ENCODE results near the gene ARPC1B.
"Not testable (repeated sequence)": the region's sequence is repeated elsewhere in the genome, so short reads cannot be mapped to it uniquely, and the experiment has no call there.

ARPC1B gene

GRCh38 chr7:99385564-99385963, 11.0 kb downstream of the ARPC1B start:
- DNase-seq (ENCODE audit: low read depth) = no peak
- no peak overlapping the region for H3K4me3 ChIP-seq (ENCODE audit: low read depth, low read length)

- no peak for DNase-seq (ENCODE audit: low read depth)
- H3K4me3 ChIP-seq (ENCODE audit: low read depth, low read length) = no peak overlapping the region
Measured at GRCh38 chr7:99386584-99387238, 12.2 kb downstream of the ARPC1B start.

GRCh38 chr7:99387239-99387635, 12.7 kb downstream of the ARPC1B start:
- not testable (repeated sequence) for H3K4me3 ChIP-seq (ENCODE audit: low read depth, low read length); DNase-seq (ENCODE audit: low read depth)

- DNase-seq (ENCODE audit: low read depth) = no peak
- no peak overlapping the region for H3K4me3 ChIP-seq (ENCODE audit: low read depth, low read length)
Measured at GRCh38 chr7:99387912-99388311, 13.4 kb downstream of the ARPC1B start.

GRCh38 chr7:99389772-99390171, 15.2 kb downstream of the ARPC1B start:
- H3K4me3 ChIP-seq (ENCODE audit: low read depth, low read length) = no peak overlapping the region
- DNase-seq (ENCODE audit: low read depth) = no peak

GRCh38 chr7:99390941-99391602, 16.5 kb downstream of the ARPC1B start:
- DNase-seq (ENCODE audit: low read depth) = no peak

GRCh38 chr7:99392046-99392445, 17.5 kb downstream of the ARPC1B start:
- no peak overlapping the region for H3K4me3 ChIP-seq (ENCODE audit: low read depth, low read length)

More at GRCh38 chr7:99390941-99391602, 16.5 kb downstream of the ARPC1B start:
- no peak overlapping the region for H3K4me3 ChIP-seq (ENCODE audit: low read depth, low read length)

GRCh38 chr7:99392659-99393354, 18.3 kb downstream of the ARPC1B start:
- peak overlapping the region; percentile 44 for H3K4me3 ChIP-seq (ENCODE audit: low read depth, low read length)

More at GRCh38 chr7:99392046-99392445, 17.5 kb downstream of the ARPC1B start:
- DNase-seq (ENCODE audit: low read depth) = no peak

GRCh38 chr7:99393355-99394187, 19.0 kb downstream of the ARPC1B start:
- H3K4me3 ChIP-seq (ENCODE audit: low read depth, low read length) = peak overlapping the region; percentile 44

More at GRCh38 chr7:99392659-99393354, 18.3 kb downstream of the ARPC1B start:
- DNase-seq (ENCODE audit: low read depth) = no peak

GRCh38 chr7:99394188-99394502, 19.6 kb downstream of the ARPC1B start:
- no peak for DNase-seq (ENCODE audit: low read depth)
- no peak overlapping the region for H3K4me3 ChIP-seq (ENCODE audit: low read depth, low read length)

More at GRCh38 chr7:99393355-99394187, 19.0 kb downstream of the ARPC1B start:
- DNase-seq (ENCODE audit: low read depth) = no peak

GRCh38 chr7:99395616-99396327, 21.2 kb downstream of the ARPC1B start:
- H3K4me3 ChIP-seq (ENCODE audit: low read depth, low read length) = no peak overlapping the region
- DNase-seq (ENCODE audit: low read depth) = no peak

- H3K4me3 ChIP-seq (ENCODE audit: low read depth, low read length) = no peak overlapping the region
Measured at GRCh38 chr7:99396418-99397296, 22.1 kb downstream of the ARPC1B start.

GRCh38 chr7:99397297-99397983, 22.9 kb downstream of the ARPC1B start:
- no peak overlapping the region for H3K4me3 ChIP-seq (ENCODE audit: low read depth, low read length)
- no peak for DNase-seq (ENCODE audit: low read depth)

More at GRCh38 chr7:99396418-99397296, 22.1 kb downstream of the ARPC1B start:
- DNase-seq (ENCODE audit: low read depth) = no peak

- DNase-seq (ENCODE audit: low read depth) = no peak
- no peak overlapping the region for H3K4me3 ChIP-seq (ENCODE audit: low read depth, low read length)
Measured at GRCh38 chr7:99398891-99399445, 24.4 kb downstream of the ARPC1B start.

- no peak overlapping the region for H3K4me3 ChIP-seq (ENCODE audit: low read depth, low read length)
- no peak for DNase-seq (ENCODE audit: low read depth)
Measured at GRCh38 chr7:99399597-99399996, 25.1 kb downstream of the ARPC1B start.

- DNase-seq (ENCODE audit: low read depth) = no peak
- no peak overlapping the region for H3K4me3 ChIP-seq (ENCODE audit: low read depth, low read length)
Measured at GRCh38 chr7:99402854-99403253, 28.3 kb downstream of the ARPC1B start.

GRCh38 chr7:99403764-99404163, 29.2 kb downstream of the ARPC1B start:
- H3K4me3 ChIP-seq (ENCODE audit: low read depth, low read length) = no peak overlapping the region
- no peak for DNase-seq (ENCODE audit: low read depth)

Measured in skeletal muscle cell (primary cell).